Activated naive CD8-positive, alpha-beta T cell treated with anti-CD3 and anti-CD28 coated beads, Interleukin-2, amount 50 U/mL, for 16 hours (primary cell): ENCODE data around the gene PCMTD2.

ENCODE experiments used
- DNase-seq: peaks from one replicate; pipeline ENCODE4 v3.0.0-alpha.2; 2020; ENCODE audit warnings: low read depth, low spot score

Gene PCMTD2

DNA sequence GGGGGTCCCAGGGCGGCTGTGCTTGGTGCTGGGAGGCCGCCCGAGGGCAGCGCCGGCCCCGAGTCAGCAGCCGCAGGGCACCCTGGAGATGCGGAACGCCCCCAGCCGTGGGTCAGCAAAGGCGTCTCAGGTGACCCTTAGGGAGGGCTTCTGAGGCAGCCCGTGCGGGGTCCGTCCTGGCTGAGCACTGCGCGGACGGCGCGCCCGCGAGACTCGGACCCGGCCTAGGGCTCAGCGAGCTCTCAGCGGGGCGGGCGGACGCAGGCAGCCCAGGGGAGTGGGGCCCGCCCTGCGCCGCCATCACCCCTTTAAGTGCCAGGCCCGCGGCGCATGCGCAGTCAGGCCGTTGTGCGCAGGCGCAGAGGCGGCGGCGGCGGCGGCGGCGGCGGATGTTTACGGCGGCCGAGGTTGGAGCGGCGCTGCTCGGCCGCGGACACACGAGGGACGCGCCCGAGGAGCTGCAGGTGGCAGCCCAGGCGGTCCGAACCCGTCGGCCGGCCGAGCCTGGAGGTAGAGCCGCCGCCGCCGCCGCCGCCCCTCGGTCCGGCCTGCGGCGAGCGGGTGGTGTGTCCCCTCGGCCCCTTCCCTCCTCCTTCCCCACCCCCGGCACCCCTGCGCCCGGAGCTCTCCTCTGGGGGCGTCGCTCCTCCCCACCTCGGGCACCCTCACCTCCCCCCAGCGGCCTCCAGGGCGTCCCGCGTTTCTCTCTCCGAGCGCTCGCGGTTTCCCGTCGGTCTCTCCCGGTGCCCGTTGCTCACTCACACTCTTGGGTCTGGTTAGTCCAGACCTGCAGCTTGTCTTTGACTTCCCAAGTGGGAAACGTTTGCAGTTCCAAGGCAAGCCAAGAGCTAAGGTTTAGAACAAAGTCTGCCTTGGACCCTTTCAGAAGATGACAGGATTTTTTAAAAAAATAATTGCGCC, at the start of gene PCMTD2:
PCMTD2 (plus strand) TSS at position 388 of the 921 bp plus-strand sequence. CDS start 4,218 bp downstream, outside the sequence.
- DNase-seq = peak; percentile 58

DNA sequence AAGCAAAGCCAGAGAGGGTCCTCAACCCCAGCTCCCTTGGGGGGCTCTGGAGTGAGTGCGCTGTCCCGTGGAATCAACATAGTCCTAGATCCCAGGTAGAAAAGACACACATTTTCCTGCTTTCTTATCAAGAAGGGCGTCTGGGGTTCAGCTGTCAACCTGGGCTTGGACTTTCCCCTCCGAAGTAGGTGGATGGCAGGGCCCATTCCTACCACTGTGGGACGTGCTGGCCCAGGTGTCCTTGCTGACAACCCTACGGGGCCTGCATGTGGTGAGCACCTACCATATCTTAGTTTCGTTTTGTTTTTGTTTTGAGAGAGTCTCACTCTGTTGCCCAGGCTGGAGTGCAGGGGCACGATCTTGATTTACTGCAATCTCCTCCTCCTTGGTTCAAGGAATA, 48.9 kb upstream of the PCMTD2 start:
- DNase-seq = no peak

DNA sequence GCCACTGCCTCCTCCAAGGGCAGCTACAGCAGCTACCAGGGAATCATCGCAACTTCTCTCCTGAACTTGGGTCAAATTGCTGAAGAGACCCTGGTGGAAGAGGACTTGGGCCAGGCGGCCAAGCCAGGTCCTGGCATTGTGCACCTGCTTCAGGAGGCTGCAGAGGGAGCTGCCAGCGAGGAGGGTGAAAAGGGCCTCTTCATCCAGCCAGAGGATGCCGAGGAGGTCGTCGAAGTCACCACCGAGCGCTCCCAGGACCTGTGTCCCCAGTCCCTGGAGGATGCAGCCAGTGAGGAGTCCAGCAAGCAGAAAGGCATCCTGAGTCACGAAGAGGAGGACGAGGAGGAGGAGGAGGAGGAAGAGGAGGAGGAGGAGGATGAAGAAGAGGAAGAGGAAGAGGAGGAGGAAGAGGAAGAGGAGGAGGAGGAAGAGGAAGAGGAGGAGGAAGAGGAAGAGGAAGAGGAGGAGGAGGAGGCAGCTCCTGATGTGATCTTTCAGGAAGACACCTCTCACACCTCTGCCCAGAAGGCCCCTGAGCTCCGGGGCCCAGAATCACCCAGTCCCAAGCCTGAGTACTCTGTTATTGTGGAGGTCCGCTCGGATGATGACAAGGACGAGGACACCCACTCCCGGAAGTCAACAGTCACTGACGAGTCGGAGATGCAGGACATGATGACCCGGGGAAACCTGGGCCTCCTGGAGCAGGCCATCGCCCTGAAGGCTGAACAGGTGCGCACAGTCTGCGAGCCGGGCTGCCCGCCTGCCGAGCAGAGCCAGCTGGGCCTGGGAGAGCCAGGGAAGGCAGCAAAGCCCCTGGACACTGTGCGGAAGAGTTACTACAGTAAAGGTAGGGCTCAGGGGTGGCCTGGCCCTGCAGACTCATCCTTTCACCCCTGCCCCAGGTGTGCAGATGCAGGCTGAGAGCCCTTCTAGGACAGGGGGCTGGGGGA, 47.6 kb upstream of the PCMTD2 start:
- DNase-seq = no peak

DNA sequence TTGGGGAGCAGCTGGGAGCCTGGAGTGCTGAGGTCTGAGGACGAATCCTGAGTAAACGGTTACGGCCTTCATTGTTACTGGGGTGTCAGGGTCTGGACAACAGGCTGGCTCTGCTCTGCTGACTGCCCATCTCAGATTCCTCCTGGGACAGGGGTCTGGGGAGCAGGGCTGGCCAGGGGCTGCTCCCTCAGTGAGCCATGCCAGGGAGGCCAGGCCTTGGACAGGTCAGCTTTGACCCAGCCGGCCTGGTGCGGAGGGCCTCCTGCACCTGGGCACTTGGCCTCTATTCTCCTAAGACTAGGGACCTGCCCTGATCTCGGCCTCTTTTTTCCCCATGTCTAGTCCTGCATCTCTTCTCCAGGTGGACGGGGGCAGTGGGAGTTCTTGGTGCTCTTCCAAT, 46.4 kb upstream of the PCMTD2 start:
- DNase-seq = no peak

DNA sequence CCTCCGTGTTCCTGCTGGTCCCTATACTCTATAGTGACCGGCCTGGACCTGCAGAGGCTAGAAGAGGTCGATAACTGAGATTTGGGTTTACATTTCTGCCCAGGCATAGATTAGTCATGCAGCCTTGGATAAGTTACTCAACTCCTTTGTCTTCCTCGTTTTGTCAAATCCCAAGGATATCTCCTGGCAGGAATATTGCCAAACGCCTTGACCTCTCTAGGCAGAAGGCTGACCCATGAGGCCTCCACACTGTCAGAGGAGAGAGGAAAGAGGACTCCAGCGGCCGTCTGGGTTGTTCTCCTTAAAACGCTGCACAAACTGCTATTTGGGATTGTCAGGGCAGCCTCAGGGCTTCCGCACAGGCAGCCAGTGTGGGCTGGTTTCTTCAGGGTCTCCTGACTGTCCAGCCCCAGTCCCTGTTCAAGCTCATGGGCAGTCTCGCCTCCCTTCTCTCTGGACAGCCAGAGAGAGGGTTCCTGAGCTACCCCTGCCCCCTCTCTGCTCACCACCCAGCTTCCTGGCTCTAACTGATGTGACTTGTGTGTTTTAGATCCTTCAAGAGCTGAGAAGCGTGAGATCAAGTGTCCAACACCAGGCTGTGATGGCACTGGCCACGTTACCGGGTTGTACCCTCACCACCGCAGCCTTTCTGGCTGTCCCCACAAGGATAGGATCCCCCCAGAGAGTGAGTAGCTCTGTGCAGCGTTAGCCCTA, 44.7 kb upstream of the PCMTD2 start:
- DNase-seq = no peak

DNA sequence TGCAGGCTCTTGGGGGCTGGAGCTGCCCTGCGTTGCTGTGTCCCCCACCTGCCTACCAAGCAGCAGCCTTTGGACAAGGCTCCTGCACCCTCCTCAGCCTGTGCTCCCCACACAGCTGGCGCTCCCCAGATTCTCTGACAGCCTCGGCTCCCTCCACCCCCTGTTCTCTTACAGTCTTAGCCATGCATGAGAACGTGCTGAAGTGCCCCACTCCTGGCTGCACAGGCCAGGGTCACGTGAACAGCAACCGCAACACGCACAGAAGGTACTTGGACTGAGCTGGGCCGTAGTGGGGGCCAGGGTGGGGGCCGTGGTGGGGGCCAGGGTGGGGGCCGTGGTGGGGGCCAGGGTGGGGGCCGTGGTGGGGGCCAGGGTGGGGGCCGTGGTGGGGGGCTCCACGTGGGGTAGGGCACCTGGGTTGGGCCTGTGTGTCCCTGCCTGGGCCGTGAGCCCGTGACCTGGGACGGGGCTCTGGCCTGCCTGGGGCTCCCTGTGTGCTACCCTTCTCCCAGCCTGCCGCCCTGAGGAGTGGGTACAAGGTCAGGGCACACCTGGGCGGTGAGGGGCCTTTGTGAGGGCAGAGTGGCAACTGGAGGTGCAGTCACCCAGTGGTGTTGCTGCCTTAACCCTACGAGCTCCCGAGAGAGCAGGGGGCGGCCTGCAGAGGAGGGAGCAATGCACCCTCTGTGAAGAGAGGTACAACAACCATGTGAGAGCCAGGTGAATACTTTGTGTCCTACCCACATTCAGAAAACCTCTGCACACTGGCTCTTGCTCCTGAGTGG, 43.5 kb upstream of the PCMTD2 start:
- DNase-seq = no peak

DNA sequence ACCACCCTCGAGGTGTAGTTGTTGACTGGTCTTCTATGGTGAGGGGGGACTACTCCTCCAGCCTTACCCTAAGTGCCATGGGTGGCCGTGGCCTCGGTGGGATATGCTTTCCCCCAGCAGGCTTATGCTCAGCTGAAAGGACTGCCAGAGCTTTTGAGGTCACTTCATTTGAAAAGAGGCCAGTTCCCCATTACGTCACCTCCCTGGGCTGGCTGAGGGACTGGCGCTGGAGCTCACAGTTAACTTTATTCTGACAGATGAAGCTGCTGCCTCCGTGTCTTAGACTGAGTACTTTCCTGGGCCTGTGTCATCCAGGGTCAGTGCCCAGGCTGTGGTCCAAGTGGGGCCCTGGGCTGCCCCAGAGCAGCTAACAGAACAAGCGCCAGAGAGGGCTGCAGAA, 42.8 kb upstream of the PCMTD2 start:
- DNase-seq = no peak

DNA sequence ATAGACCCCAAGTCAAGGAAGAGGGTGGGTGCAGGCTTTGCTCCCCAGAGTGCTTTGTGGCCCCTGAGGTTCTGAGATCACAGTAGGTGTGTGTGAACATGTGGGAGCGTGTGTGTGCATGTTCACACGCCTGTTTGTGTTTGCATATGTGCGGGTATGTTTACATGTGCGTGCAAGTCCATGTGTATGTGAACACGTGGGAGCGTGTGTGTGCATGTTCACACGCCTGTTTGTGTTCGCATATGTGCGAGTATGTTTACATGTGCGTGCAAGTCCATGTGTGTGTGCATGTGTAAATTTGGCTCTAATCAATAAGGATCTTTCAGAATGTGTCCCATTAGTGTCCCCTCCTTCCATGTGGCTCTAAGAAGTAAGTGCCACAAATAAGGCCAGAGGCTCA, 41.4 kb upstream of the PCMTD2 start:
- no peak for DNase-seq

DNA sequence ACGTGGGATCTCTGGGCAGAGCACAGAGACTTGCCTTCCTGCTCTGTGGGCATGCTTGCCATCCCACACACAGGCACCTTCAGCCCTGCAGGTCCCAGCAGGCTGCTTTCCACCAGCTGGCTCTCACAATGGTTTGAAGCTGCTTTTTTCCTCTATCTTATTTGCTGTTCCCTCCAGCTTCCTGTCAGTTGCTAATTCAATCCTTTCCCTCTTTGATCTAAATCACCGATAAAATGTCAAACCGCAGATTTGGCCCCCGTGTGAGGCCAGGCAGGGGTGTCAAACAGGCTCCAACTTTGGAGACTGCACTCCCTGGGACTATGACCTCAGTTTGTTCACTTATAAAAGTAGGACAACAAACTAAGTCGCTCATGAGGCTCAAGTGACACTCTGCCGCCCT, 40.6 kb upstream of the PCMTD2 start:
- DNase-seq = no peak

DNA sequence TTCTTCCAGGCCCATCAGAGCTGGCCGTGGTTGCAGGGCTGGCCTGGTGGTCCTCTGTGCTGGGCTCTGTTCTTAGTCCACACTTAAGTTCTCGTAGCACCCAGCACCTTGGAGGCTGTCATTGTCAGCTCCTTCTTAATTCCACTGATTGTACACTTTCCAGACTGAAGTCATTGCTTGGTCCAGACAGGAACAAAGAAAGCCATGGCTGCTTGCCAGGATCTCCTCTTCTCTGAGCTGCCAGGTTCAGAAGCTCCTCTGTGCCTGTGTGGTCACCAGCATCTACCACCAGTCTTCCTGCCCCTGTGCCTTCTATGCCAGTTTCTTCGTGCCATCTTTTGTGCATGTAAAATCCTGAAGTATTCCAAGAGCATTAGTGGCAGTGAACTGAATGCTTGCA, 39.5 kb upstream of the PCMTD2 start:
- DNase-seq = no peak

DNA sequence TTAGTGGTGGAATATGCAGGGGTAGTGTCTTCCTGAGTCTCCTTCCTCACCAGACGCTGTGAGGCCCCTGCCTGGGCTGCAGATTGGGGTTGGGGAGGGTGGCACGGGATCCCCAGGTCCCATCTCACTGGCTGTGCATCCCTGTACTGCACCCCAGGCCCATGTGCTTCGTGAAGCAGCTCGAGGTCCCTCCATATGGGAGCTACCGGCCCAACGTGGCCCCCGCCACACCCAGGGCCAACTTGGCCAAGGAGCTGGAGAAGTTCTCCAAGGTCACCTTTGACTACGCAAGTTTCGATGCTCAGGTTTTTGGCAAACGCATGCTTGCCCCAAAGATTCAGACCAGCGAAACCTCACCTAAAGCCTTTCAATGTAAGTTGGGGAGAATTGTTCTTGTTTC, 38.6 kb upstream of the PCMTD2 start:
- no peak for DNase-seq

DNA sequence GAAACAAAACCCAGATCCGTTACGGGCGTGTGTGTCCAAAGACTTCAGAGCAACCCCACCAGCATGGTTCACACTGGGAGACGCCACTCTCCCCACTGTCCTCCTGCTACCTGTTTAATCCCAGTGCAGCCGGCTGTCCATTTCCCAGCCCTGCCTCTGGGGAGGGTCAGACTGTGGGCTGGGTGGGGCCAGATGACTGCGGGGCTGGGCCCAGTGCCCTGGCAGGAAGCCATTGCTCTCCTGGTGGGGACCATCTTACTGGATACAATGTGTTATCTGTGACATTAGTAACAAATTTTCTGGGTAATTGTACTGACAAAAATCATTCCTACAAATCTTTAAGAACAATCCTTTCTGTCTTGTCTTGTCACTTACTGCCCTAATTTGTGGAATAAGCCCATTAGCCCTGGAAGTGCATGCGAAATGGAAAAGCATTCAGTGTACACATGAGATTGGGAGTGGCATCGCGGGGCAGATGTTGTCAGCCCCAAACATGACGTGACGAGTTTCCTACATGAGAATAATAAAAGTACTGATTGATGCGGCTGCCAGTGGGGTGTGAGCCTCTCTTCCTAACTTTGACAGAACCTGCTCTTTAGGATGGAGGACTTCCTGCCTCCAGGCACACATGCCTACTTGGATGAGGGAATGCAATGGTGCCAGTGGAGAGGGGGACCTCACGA, 37.9 kb upstream of the PCMTD2 start:
- DNase-seq = no peak

DNA sequence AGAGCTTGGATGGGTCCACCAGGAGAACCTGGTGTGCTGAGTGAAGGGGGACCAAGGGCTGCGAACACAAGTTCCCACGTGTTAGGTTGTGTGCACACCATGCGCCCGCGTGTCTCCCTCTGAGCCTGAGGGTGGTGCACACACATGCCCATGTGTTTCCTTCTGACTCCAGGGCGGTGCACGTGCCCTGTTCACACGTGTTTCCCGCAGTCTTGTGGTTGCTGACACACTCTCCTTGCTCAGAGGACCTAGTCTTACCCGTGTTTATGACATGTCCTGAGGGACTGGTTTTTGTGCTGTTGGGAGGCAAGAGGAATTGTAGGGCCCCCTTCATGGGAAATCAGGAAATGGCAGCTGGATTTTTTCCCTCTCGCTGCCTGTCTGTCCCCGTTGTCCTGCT, 36.3 kb upstream of the PCMTD2 start:
- no peak for DNase-seq

DNA sequence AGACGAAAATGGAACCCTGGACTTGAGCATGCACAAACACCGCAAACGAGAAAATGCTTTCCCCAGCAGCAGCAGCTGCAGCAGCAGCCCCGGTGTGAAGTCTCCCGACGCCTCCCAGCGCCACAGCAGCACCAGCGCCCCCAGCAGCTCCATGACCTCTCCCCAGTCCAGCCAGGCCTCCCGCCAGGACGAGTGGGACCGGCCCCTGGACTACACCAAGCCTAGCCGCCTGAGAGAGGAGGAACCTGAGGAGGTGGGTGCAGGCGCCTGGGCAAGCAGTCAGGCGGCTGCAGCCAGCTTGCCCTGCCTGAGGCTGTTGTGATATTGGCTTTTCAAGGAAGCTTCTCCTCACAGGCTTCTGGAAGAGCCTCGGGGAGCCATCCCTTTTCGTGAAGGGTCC, 35.8 kb upstream of the PCMTD2 start:
- no peak for DNase-seq

DNA sequence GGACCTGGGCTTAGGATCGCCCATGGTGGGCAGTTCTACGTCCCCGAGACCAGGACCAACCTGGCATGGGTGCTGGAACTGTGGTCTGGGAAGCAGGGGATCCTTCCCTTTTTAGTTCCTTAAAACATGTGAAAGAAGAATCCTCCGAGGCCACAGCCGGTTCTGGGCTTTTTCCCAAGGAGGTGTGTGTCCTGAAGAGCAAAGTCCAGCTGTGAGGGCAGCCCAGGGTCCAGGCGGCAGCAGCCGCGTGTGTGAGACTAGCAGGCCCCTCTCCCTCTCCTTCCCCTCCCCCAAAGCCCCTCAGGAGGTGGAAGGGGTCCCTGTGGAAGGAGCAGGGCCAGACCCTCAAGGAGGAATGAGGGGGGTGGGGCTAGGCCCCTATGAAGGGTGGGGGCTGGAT, 35.1 kb upstream of the PCMTD2 start:
- no peak for DNase-seq

DNA sequence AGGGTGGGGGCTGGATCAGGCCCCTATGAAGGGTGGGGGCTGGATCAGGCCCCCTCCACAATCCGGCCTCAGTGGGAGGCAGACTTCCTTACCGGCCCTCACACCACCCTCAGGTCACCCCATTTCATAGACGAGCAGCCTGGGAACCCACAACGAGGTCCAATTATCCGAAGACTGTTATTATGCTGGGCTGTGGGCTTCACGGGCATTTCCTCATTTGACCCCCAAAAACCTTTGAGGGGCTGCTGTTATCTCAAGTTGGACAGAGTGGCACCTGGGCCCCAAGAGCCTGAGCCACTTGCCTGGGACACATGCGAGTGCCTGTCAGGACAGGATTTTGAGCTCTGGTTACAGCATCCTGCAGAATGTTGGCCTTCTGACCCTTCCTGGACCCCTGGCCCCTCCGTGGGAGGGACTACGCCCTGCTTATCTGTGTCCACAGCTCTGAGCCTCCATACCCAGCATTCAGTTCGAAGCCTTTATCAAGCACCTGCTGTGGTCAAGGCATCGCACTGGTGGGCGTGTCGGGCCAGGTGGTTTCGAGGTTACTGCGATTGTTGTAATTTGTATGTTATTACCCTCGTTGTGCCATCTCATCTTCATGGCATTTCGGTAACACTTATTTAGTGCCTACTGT, 34.5 kb upstream of the PCMTD2 start:
- DNase-seq = no peak

DNA sequence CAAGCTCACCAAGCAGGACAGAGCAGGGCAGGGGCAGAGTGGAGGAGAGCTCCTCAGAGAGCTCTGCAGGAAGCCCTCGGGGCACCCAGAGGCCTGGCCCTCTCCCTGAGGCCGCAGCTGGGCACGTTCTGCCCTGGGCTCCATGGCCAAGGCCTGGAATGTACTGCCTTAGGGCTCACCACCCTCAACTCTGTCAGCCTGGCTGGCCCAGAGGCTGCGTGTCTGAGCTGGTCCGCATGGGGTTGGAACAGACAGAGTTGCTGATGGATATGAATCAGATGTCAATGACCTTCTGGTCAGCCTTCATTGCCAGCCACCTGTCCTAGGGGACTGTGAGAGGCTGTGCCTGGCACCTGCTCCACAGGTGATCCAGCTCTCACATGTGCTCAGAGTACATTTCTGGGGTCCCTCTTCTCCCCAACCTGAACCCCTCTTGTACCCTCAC, 33.2 kb upstream of the PCMTD2 start:
- no peak for DNase-seq

DNA sequence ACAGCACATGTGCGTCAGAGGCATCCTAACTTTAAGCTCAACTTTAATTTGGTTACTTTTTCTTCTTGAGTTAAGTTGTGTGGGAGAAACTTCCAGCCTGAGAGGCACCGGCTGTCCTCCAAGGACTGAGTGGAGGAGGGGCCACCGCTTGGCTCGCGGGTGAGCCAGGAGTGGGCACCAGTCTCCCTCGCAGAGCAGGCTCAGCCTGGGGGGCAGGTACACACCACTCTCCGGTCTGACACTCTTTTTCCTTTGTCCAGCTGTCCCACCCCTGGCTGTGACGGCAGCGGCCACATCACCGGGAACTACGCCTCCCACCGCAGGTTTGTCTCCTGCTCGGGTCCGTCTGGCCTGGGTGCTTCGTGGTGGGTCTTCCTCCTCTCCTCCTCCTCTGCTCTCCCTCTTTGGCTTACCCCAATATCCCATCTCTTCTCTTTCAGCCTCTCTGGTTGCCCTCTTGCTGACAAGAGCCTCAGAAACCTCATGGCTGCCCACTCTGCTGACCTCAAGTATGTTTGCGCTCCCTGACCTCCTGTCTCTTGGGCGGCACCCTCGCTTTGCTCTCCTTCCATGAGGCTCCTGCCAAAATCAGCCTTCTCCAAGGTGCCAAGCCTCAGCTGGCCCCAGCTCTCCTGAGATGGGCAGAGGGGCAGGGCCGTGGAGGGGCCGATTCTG, 32.6 kb upstream of the PCMTD2 start:
- DNase-seq = no peak

DNA sequence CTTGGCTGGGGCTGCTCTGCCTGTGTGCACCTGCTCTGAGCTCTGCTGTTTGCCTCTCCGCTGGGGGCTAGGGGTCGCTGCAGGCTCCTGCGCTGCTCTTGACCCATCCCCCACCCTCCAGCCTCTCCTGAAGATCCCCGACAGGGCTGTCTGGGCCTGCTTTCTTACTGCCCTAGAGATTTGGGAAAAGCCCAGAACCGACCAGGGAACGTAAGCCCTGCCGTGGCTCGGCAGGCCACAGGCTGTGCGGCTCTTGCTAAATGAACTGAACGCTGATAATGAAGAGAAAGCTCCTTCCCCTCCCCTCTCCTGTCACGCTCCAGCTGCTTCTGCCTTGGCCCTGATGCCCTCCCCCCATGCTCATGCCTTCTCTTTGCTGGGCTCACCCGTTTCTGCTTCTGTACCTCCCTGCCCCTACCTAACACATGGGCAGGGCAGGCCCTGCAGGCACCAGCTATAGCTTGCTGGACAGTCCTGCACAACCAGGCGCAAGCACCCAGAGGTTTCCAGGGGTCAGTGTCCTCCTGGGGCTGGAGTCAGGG, 32.0 kb upstream of the PCMTD2 start:
- DNase-seq = no peak
